H7 (cell line): ENCODE measurements around the gene CPED1. TPM values are rescaled to one million over a fixed set of nuclear protein-coding genes. Genes with fewer than 3 reads are reported as not detected.

Experiments used
- DNase-seq: peaks from one replicate; pipeline ENCODE4 v3.0.0; 2012
- H3K27me3 ChIP-seq: 2 replicates; pipeline ENCODE4 v1.6.0; 2011; ENCODE audit warnings: mild to moderate bottlenecking, low read length; ENCODE audit not compliant: control insufficient read depth, insufficient read depth
- H3K36me3 ChIP-seq: replicated peaks from 2 replicates; pipeline ENCODE4 v1.5.1; 2011; ENCODE audit warnings: low read length; ENCODE audit not compliant: control insufficient read depth, insufficient read depth
- H3K4me3 ChIP-seq: 2 replicates; pipeline ENCODE4 v1.5.1; 2011; ENCODE audit warnings: low read depth, mild to moderate bottlenecking, control low read depth, low read length, moderate library complexity; ENCODE audit not compliant: insufficient read depth
- total RNA-seq: library from RNA; depleted of rRNA; stranded (reverse); fragments of >200 nt; shearing (Covaris generic); gene quantifications from 2 replicates; pipeline ENCODE4 v1.2.3, GENCODE V29; 2014

CPED1 gene
- total RNA-seq, 1 experiment from 2014 or later, result not detected

DNA sequence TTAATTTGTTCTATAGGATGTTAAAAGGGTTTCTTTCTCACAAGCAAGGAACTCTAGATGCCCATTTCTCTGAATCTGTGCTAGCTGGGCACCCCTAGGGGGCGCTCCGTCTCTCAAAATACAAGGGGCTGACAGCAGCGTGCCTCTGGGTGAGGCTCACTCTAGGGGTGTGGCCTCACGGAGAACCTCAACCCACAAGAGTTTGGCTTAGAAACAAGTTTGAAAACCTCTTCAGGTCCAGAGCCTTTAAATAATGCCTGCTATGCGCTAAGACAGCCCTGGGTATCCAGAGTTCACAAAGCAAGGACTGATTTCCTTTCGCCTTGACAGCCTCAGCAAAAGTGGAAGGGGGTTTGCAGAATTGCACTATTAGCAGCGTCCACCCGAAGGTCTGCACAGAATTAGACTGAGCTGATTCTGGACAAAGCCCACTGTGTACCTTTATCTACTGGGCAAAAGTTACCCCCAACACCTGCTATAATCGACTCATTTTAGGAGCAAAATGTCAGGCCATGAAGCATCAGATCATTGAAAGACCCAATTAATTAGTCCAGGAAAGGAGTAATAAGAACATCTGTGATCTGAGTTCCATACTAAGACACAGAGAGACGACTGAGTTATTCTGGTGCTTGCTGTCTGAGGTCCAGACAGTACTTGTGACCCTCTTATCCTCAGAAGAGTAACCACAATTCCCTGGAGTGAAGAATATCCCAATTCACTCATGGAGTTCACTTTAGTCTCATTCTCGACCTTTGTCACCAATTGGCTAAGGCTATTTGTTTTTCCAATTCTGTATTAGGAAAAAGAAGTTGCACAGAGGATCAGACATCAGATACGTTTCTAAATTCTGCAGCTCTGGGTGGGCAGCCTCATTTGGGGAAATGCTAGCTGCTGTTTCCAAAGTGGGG lies 574 bp upstream of the CPED1 start:
- H3K27me3 ChIP-seq, result peaks cover 17% of the 10 kb centered on the region
- H3K36me3 ChIP-seq, result no peaks in the 10 kb centered on the region
- peak; percentile 70 for DNase-seq
- H3K4me3 ChIP-seq, result peak overlapping the region; percentile 8; the same call in 1 of the 2 replicates

DNA sequence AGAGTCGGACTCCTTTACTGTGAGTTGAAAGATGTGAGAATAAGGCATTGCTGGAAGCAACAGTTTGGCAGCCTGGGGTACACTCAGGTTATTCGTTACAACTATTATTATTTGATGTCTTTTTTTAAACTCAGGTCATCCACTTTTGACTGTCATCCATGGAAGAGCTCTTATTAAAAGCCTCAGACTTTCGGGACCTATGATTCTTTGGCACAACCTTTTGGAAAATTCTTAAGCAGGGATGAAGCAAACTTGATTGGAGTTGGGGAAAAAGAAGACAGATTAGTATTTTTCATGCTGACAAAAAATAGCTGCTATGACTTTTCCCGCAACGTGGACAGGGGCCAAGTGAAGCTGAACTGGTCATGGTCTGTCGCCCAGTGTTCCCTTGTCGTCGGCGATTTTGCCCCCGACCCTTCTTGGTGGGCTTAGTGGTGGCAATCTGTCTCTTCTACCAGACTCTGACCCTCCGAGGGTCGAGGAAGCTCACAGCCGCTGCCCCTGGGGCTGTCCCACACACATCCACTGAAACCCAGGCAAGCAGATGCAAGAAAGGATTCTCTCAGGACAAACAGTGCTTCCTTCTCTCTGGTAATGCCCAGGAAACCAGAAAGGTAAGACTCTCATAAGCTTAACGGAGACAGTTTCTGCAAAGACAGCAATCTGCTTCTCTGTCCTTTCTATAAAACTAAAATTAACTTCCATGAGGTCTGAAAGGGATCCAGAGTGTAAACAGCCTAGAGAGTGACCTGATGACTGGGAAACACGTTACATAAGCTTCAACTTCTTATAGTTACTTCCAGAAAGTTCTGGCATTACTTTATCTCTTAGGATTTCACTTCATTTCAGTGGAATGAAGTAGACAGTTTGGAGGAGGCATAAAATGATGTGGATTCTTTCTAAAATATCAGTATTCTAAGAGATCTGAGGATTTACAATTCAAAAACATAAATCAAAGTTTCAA lies 1.0 kb downstream of the CPED1 start:
- no peak for DNase-seq
- H3K4me3 ChIP-seq, result no peak overlapping the region
- peaks cover 17% of the 10 kb centered on the region for H3K27me3 ChIP-seq
- H3K36me3 ChIP-seq, result no peaks in the 10 kb centered on the region

DNA sequence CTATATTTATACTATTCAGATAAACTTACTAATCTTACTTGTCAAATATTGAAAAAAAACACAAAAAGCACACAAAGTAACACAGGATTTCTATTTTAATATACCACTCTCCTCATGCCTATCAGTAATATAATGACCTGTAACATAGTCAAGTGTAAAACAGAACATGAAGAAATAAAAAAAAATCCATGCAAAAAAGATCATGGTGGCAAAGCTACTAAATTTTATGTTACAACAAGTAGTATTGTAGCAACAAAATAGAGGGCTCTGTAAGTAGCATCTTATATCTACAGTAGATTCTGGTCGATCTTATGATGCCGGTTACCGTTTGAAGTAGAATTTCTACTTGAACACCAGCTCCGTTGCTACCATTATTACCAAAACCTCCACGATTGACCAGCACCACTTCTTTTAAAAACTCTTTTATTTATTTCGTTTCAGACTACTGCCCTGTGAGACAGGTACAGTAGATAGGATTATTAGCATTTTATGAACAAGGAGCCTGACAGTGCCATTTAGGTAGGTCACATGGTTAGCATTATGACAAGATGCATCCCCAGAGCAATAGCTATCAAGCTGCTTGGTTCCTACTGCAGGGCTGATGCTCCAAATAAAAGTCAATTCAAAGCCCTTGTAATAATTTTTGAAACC lies 2.1 kb downstream of the CPED1 start:
- H3K27me3 ChIP-seq, result peaks cover 17% of the 10 kb centered on the region
- H3K4me3 ChIP-seq, result no peak overlapping the region
- no peaks in the 10 kb centered on the region for H3K36me3 ChIP-seq
- no peak for DNase-seq

DNA sequence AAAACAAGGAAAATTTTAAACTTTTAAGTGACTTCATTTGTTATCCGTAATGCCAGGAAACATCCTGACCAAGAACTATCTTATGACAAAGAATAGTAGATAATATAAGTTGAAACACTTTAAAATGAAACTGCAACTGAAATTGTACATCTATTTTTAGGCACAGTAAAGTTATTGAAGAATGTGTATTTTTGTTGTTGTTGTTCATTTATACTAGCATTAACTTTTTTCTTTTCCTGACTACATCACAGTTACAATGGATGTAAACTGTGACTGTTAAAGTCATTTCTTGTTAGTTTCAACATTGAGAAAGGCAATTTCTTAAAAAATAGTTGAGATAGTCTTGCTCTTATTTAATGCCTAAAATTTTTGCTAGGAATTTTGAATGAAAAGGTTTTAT lies 2.6 kb downstream of the CPED1 start:
- no peaks in the 10 kb centered on the region for H3K36me3 ChIP-seq
- no peak overlapping the region for H3K4me3 ChIP-seq
- no peak for DNase-seq
- H3K27me3 ChIP-seq, result peaks cover 17% of the 10 kb centered on the region

DNA sequence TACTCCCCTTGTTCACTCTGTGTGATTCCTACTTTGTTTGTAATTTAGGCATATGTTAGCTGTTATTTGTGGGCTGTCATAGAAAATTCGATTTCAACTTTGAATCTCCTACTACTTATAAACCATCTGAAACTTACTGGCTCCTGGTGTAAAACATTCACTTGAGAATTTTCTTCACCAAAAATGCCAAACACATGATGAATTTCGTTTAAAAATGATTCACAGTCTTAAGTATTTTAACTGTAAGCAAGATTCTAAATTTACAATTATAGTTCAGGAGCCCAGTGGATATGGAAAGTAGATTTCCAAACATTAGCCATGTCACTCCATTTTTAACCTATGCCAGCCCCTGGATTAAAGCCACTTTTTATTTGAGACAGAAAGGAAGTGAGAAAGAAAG lies 3.1 kb downstream of the CPED1 start:
- DNase-seq, result no peak
- H3K36me3 ChIP-seq, result no peaks in the 10 kb centered on the region
- H3K4me3 ChIP-seq, result no peak overlapping the region
- H3K27me3 ChIP-seq, result peaks cover 17% of the 10 kb centered on the region

DNA sequence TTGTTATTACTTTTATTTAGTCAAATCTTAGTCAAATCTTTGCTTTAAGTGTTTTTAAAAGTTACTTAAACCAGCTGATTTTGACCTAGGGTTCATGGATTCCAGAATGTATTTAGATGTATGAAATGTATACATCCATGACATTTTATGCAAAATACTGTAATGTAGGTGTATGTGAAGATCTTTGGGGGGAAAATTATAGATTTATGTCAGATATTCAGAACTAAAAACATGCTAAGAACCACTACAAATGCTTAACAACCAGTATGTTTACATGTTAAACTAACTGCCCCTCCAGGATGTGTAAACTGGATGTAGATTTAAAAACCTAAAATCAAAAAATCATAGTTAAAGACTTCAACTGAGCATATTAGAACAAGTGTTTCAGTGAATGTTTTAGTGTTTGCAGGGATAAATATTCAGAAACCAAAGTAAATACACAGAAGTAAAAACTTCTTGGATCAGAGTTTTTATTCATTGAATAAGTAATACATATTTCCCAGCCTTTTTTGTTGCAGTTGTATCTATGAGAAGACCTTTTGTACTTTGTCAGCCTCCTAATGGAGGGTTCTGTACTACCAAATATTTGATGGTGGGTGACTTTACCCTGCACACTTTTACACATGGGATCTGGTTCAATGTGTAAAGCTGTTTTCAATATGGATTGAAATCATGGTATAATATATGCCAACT lies 3.9 kb downstream of the CPED1 start:
- no peaks in the 10 kb centered on the region for H3K36me3 ChIP-seq
- H3K27me3 ChIP-seq, result peaks cover 17% of the 10 kb centered on the region
- DNase-seq, result no peak
- no peak overlapping the region for H3K4me3 ChIP-seq

DNA sequence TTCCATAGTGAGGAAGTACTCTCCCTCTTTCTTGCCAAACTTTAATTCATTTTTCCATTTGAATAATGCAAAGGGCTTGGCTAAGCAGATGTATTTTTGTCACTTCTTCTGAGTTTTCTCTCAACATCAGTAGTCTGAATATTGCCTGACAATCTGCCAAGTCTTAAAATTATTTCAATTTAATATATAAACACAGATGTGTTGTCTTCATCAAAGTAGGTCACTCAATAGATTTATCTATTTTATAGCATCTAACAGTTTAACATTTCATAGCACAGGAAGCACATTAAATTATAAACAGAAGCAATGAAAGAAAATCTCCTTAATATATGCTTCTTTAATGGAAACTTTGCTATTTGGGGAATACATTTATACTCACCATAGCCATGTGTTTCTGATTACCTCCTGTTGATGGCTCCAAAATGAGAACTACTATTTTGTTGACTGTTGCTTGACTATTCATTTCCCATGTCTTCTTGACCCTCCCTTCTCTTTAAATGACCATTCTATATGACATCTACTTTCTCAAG lies 4.5 kb downstream of the CPED1 start:
- no peaks in the 10 kb centered on the region for H3K36me3 ChIP-seq
- no peak overlapping the region for H3K4me3 ChIP-seq
- peaks cover 14% of the 10 kb centered on the region for H3K27me3 ChIP-seq
- no peak for DNase-seq

DNA sequence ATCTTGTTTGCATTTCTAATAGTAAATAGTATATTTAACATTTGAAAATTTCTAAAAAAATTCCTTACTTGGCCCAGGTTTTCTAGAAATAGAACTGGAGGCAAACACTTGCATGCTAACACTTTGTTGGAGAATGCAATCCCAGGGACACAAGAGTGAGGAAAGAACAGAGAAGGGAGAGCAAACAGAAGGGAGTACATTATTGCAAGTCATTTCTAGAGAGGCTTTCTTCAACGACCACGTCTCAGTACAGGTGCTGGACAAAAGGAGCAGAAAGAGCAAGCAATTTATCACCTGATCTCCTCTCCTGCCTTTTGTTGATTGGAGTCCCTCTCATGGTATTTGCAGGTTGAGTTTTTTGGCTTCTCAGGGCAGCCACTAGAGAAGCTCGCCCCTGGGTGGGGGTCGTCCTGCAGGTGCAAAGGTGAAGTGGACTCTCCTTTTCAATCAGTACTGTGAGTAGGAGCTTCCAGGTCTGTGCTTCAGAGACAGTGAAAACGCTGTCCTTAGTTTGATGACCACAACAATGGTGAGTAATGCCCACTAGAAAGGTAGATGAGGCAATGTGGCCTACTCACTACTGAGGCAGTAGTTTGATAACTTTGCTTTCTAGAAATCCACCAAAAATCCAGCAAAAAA lies 5.2 kb downstream of the CPED1 start:
- DNase-seq, result no peak
- H3K36me3 ChIP-seq, result no peaks in the 10 kb centered on the region
- H3K4me3 ChIP-seq, result no peak overlapping the region
- H3K27me3 ChIP-seq, result peaks cover 9% of the 10 kb centered on the region

DNA sequence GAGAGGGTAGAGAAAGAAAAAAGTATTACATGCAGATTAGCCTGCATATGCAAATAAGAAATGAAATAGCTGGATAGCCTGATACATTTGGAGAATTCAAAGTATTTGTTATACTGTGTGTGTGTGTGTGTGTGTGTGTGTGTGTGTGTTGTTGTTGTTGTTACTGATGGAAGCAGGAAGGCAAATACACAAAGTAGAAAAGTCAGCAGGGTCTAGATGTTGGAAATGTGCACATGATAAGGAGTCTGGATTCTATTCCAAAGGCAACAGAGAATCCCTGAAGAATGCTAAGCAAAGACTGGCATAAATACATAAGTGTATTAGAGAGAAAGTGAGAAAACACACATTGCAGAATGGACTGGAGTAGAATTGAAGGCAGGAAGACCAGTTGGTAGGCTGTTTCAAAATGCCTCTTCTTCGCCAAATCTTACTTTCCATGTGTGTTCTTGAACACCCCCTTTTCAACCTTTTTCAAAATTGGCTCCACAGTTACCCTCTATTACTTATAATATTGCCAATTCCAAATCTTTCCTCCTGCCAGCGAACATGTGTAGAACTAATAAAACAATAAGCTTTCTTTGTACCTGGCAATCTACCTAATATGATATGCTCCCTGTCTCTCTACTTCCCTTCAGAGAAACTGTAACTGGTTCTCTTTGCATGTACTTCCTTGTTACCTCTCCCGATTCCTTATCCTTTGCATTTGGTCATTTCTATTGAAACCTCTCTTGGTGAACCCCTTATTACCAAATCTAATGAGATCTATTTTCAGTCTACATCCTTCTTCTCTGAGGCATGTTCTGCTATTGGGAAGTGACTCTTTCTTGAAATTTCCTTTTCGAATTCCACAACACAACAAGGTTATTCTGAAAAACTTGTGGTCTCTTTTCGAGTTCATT lies 6.2 kb downstream of the CPED1 start:
- no peaks in the 10 kb centered on the region for H3K36me3 ChIP-seq
- H3K4me3 ChIP-seq, result no peak overlapping the region
- DNase-seq, result no peak
- H3K27me3 ChIP-seq, result peaks cover under 1% of the 10 kb centered on the region

DNA sequence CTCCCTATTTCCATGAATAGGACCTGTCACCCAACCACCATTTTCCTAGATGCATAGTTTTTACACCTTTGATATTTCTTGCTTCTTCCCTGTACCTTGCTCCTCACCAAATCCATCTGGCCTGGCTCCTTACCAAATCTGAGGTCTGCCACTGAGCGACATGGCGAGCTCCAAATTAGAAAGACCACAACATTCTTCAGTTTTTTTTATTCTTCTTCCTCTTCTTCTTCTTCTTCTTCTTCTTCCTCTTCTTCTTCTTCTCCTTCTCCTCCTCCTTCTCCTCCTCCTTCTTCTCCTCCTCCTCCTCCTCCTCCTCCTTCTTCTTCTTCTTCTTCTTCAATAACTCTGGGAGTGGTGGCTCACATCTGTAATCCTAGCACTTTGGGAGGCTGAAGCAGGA lies 7.1 kb downstream of the CPED1 start:
- no peaks in the 10 kb centered on the region for H3K27me3 ChIP-seq
- no peaks in the 10 kb centered on the region for H3K36me3 ChIP-seq
- DNase-seq, result no peak
- H3K4me3 ChIP-seq, result no peak overlapping the region

DNA sequence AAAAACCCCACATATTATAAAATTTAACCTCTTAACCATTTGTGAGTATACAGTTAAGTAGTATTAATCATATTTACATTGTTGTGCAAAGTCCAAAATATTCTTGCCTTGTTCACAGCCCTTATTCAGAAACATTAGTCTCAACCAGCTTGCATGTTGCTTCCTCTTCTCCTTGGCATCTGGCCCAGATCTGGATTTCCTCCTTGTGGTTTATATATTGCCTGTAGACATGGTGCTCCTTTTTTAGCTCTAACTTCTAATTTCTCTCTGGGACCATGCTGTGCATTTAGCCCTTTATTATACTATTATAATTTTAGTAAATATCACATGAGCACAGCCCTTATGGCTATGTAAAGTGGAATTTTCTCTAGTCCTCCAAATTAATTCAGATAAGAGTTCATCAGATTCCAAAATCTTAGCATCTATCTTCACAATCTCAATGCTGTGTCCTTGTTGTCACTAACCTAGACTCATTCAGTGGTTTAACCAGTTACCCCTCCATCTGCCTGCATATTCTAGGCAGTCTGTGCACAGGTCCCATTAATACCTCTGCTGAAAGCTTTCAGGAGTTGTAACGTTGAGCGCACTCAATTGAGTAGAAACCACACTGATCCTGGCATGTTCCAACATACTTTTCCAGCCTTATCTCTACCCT lies 7.9 kb downstream of the CPED1 start:
- H3K36me3 ChIP-seq, result no peaks in the 10 kb centered on the region
- H3K4me3 ChIP-seq, result no peak overlapping the region
- no peaks in the 10 kb centered on the region for H3K27me3 ChIP-seq
- DNase-seq, result no peak

DNA sequence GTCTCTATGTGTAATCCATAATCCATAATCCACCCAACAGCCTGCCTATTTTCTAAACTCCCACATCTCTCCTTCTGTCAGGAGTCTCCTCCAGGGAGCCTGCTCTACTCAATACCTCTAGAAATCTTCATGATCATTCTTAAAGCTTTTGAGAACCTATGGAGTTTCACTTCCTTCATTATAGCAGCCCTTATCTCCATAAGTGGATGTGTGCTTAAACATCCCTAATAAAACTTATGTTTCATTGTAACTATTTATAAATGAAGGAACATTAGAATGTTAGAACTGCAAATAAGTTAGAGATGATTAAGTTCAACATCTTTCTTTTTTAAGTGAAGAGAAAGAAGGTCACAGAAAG lies 8.5 kb downstream of the CPED1 start:
- no peak for DNase-seq
- Histone ChIP-seq H3K4me3 (no peak overlapping the region), H3K27me3 (no peaks in the 10 kb centered on the region), H3K36me3 (no peaks in the 10 kb centered on the region)
